Measurements from ENCODE around the gene KCTD13.
A peak's percentile ranks its signal among the peaks of the same experiment; 100 is the strongest.
"Not testable (repeated sequence)": the region's sequence is repeated elsewhere in the genome, so short reads cannot be mapped to it uniquely, and the experiment has no call there.

The KCTD13 gene

GRCh38 chr16:29877266-29877961 lies 48.6 kb downstream of the KCTD13 start:
- peak; percentile 37 for DNase-seq

GRCh38 chr16:29876594-29877249 lies 49.3 kb downstream of the KCTD13 start:
- peak; percentile 40 for DNase-seq

DNA sequence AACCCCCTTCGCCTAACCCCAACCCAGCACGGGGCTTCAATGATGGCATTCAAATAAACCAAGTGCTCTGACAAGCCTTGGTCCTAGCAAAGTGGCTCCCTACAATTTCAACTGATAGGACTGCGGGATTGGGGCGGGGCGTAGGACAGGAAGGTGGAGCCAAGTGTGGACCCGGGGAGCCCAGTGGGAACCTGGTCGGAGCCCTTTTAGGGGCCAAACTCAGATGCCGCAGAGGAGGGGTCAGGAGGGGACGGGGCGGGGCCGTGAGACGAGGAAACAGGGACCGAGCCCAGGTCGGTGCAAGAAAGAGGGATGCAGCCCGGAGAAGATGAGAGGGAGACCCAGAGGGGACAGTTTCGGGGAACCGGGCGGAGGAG lies 49.8 kb downstream of the KCTD13 start:
- no peak for DNase-seq

DNA sequence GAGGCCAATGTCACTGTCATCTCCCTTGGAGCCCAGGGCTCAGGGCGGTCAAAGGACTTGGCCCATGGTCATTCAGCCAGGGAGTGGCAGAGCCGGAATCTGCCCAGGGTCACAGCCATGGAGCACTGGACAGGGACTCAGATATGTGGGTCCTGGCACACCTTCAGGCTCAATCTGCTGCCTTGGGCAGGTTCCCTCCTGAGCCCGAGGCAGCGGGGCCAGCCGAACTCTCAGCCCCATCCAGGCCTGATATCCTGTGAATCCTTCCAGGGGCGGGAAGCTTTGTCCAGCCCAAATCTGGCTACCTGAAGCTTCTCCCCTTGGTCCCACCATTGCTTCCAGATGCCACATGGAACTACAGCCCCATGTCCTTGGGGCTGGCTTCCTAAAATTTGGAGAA lies 50.8 kb downstream of the KCTD13 start:
- DNase-seq, result no peak

DNA sequence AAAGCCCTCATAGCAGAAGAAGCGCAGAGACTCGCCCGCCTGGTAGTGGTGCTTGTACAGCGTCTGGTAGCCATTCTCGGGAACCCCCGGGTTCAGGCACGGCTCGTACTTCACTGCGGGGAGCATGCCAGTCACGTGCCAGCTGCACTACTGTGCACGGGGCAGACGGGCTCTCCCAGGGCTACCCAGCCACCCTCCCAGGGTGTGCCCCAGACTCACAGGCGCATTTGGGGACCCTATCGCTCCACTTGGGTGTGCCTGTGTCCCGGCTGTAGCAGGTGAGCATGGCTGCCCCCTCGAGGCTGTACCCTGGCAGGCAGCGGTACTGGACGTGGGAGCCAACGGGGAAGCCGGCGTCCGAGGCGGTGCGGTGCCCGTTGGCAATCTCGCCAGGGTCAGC lies 52.7 kb downstream of the KCTD13 start:
- no peak for DNase-seq

DNA sequence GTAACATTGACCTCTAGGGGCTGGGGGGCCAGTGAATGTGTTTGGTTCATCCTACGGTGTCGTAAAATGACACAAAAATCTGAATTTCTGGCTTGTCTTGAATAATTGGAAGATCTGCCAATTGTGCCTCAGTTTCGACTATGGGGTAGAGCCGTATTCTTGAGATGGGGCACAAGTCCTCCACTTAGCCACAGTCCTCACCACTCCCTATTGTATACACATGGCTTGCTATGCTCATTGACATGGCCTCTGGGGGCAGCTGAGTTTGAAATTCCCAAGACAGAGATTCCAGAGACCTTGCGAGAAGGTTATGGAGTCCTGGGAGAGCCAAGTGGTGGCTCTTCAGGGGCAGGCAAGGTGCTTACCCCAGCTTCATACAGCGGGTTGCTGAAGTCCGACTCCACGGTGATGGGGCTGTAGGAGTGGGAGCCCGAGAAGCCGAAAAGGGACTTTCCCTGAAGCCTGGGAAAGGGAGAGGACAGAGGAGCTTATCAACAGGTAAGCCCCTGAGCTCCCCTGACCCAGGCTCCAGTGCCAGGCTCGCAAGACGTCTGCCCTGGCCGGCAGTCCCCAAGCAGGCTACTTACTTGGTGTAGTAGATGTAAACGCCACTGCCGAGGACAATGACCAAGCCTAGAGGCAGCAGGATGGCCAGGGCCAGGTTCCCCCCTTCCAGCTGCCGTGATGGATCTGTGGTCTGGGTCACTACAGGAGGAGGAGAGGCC lies 54.0 kb downstream of the KCTD13 start:
- no peak for DNase-seq

GRCh38 chr16:29869067-29869466 lies 57.0 kb downstream of the KCTD13 start:
- not testable (repeated sequence) for DNase-seq

- DNase-seq, result no peak
Measured at GRCh38 chr16:29868396-29869009, 57.5 kb downstream of the KCTD13 start.

DNA sequence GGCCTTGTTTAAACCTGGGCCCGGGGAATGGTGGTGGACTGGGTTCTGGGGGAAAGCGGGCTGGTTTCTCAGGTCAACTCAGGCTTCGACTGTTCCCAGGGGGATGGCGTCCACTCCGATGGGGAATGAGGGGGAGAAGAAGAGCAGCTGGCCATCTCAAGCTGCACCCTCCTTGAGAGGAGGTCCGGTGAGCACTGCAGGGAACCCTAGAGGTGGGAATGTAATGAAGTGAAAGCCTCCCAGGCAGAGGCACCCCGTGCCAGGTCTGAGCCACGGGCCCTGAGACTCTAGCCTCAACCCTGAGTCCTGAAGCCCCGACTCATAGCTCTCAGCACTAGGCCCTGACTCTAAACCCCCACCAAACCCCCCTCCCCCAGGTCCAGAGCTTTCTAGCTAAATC lies 61.8 kb downstream of the KCTD13 start:
- DNase-seq, result no peak

DNA sequence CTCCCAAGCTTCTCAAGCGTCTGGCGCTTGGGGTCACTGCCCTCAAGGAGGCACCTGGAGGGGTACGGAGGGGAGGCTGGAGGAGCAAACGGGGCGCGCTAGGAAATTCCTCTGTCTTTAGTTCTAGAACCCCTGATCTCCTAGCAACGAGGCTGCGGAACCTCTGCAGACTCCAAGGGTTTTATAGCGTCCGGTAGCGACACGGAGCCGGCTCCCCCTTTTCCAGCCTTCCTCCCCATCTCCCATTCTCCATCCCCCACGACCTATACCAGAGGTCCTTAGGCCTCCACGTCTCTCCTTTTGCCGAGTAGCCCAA lies 62.4 kb downstream of the KCTD13 start:
- DNase-seq, result no peak

DNA sequence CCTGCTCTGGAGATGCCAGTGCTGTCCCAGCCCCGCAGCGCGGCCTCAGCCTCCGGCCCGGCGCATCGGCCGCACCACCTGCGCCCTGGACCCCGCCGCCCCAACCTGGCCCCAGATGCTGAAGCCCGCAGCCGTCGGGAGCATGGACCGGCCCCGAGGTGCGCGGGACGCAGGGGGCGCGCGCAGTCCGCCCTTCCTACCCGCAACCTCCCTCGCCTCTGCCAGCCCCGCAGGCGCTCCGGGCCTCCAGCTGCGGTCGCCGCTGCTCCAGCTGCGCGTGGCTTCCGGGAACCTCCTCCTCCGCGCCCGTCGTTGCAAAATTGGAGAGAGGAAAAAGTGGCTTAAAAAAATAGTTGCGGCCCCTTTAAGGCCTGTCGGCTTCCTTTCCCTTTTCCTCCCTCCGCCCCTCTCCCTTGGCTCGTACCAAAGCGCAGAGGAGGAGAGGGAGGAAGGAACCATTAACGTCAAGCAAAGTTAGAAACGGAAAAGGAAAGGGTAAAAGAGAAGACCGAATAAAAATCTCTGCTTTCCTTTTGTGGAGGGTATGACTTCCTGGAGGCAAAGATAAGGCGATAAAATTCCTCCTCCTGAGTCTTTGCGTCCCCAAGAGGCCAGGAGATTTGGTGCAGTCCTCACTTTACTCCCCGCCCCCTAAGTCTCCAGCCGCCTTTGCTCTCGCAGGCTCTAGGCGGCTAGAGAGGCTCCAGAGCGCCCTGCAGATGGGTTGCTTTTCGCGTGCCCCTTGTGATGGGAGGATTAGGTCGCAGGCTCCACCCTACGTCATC lies 63.0 kb downstream of the KCTD13 start, which contains the start of gene CDIPT:
Gene CDIPT (minus strand): TSS at position 343 of the 785 bp plus-strand sequence. CDS start 369 bp downstream, outside the sequence.
- peak; percentile 90 for DNase-seq

DNA sequence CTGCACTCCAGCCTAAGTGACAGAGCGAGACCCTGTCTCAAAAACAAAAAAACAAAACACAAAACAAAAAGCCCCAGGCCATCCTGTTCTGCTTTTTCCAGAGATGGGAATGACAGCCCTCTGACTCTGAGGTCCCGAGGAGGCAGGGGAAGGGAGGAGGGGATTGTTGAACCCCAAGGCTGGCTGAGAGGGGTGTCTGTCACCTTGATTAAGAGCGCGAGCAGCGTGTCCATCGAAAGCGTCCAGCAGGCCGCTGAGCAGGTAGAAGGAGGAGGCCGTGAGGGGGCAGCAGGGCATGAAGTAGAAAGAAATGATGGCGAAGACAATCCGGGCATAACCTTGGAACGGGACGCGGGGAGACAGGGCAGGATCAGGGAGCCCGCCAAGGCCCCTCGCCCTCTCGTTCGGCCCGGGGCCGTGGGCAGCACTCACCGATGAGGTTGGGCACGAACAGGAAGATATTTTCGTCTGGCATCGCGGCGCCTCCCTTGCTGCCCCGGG lies 63.6 kb downstream of the KCTD13 start:
- no peak for DNase-seq

GRCh38 chr16:29860218-29860617 lies 65.8 kb downstream of the KCTD13 start:
- DNase-seq, result no peak

DNA sequence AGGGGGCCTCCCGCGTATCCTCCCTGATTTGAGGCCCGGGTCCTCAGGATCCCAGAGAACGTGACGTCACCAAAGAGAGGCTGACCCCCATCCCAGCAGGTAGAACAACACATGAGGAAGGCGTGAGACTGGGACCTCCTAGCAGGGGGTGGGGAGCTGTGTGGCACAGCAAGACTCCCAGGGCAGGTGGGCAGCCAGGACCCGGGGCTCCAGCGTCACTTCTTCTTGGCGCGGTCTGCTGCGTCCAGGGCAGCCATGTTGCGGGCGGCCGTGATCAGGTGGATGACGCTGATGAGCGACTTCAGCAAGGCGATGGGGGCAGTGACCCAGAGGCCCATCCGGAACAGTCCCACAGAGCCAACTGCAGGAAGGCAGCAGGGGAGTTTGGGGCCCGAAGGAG lies 67.1 kb downstream of the KCTD13 start:
- no peak for DNase-seq

GRCh38 chr16:29858149-29858849 lies 67.7 kb downstream of the KCTD13 start:
- DNase-seq, result no peak

DNA sequence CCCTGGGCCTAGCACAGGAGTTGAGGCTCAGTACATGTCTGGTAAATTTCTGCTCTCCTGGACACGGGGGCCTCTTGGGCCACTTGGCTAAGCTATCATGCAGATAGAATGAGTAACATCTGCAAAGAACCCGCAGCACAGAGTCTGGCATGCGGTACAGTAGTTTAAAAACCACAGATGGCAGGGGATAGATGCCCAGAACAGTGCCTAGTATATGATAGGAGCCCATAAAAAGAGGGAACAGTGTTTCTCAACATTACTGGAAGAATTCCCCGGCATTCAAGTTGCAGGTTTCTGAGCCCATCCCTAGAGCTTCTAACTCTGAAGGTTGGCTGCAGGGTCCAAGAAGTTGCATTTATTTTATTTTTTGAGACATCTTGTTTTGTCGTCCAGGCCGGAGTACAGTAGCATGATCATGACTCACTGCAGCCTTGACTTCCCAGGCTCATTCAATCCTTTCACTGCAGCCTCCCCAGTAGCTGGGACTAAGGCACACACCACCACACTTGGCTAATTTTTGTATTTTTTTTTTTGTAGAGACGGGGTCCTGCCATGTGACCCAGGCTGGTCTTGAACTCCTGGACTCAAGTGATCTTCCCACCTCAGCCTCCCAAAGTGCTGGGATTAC lies 68.8 kb downstream of the KCTD13 start:
- no peak for DNase-seq
